ENCODE results near the gene IL17C. TPM values are rescaled to one million over a fixed set of nuclear protein-coding genes. Genes with fewer than 3 reads are reported as not detected.
A peak's percentile ranks its signal among the peaks of the same experiment; 100 is the strongest.

The IL17C gene
- total and polyA plus RNA-seq, 9 of the 15 experiments (the other 6 are each of a cell fraction or from before 2014, with no cell fraction given), result not detected

GRCh38 chr16:88662843-88663606 lies 24.7 kb downstream of the IL17C start, which contains the start of gene MVD (continued):
- TF ChIP-seq C11orf30 (IDR thresholded peaks at IDR 0.05; ENCODE audit: low read depth) (peak; percentile 89), ZNF24 (IDR thresholded peaks at IDR 0.05) (no peak), ATF7 (IDR thresholded peaks at IDR 0.05) (peak; percentile 93), HNRNPH1 (optimal IDR thresholded peaks at IDR 0.05; ENCODE audit: low read depth, low read length) (no peak), RBM17 (IDR thresholded peaks at IDR 0.05; ENCODE audit: borderline replicate concordance, low read depth, low read length) (no peak), E2F5 (CRISPR knock-in tag; IDR thresholded peaks at IDR 0.05) (peak; percentile 82), HMGXB4 (CRISPR knock-in tag; IDR thresholded peaks at IDR 0.05) (0 out of 2 replicates have a peak, but pooled peaks have one; percentile 46), TFE3 (CRISPR knock-in tag; IDR thresholded peaks at IDR 0.05) (no peak), E2F4 (CRISPR knock-in tag; IDR thresholded peaks at IDR 0.05; ENCODE audit: low read depth) (0 out of 2 replicates have a peak, but pooled peaks have one; percentile 51), PCBP1 (IDR thresholded peaks at IDR 0.05; ENCODE audit: low read depth, low read length, poor library complexity, severe bottlenecking) (no peak), POLR2B (IDR thresholded peaks at IDR 0.05; ENCODE audit: low read depth, partially characterized antibody) (peak; percentile 81), PML (IDR thresholded peaks at IDR 0.05; ENCODE audit: low read length) (peak; percentile 74; the same call in 1 of the 2 replicates), NR2C1 (IDR thresholded peaks at IDR 0.05) (peak; percentile 96), NR2C1 (tag; IDR thresholded peaks at IDR 0.05) (peak; percentile 93), ESRRB (CRISPR knock-in tag; IDR thresholded peaks at IDR 0.05; ENCODE audit: borderline replicate concordance) (no peak), HNRNPL (IDR thresholded peaks at IDR 0.05; ENCODE audit: low read depth, low read length) (peak; percentile 68), TFAP4 (CRISPR knock-in tag; IDR thresholded peaks at IDR 0.05; ENCODE audit: borderline replicate concordance) (peak; percentile 90), POLR3A (IDR thresholded peaks at IDR 0.05; ENCODE audit: borderline replicate concordance, extremely low read depth, insufficient read depth, insufficient read length) (no peak), FUS (optimal IDR thresholded peaks at IDR 0.05; ENCODE audit: low read depth, low read length) (no peak), KDM5B (IDR thresholded peaks at IDR 0.05; ENCODE audit: insufficient replicate concordance, low read depth, low read length) (peak; percentile 96), BHLHE40 (IDR thresholded peaks at IDR 0.05; ENCODE audit: low read length) (peak; percentile 90), ZNF444 (CRISPR knock-in tag; IDR thresholded peaks at IDR 0.05) (no peak)

All from K562 (cell line).